Measurements from ENCODE around the gene HOXA11. TPM values are rescaled to one million over a fixed set of nuclear protein-coding genes. Genes with fewer than 3 reads are reported as not detected.

HOXA11 gene
- not detected in 2 replicates for total RNA-seq

DNA sequence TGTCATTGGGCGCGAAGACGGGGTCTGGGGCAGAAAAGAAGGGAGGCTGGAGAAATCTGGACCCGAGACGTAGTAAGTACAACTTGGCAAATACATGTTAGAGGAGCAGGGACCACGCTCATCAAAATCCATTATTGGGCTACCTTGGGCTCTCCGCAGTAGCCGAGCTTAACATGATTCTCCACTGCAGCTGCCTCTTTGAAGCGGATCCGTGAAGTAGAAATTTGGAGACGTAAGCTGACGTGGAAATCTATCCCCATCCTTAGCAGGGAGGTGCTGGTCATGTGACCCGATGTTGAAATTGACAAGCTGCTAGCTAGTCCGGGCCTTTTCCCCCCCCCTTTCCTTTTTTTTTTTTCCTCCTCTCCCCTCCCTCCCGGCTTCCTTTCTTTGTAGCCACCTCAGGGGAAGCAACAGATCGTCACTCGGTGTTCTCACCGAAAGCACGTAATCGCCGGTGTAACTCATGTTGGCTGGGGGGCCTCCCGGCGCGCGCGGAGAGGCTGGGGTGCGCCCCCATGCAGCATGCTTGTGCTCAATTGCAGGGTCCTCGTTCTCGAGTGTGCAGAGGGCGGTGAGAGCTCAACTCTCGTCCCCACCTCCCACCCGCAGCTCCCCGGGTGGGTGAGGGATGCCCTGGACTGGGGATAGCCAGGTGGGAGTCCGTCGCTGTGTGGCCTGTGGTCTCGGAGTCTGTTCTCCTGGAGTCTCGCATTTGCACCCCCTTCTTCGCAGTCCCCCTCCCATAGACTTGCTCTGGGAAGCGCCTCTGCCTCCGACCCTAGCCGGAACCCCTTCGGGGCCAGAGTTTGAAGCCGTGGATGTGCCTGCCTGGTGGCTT lies at the start of gene HOXA11:
Gene HOXA11, minus strand, starts transcription at position 220 of the 841 bp plus-strand sequence. Its CDS starts 88 bp downstream, at position 132.
- intact Hi-C loops (cut with micrococcal nuclease) = loop anchor here (2.0 kb wide), 1 partner anchor 16 kb away; no protein-coding TSS in a partner anchor

DNA sequence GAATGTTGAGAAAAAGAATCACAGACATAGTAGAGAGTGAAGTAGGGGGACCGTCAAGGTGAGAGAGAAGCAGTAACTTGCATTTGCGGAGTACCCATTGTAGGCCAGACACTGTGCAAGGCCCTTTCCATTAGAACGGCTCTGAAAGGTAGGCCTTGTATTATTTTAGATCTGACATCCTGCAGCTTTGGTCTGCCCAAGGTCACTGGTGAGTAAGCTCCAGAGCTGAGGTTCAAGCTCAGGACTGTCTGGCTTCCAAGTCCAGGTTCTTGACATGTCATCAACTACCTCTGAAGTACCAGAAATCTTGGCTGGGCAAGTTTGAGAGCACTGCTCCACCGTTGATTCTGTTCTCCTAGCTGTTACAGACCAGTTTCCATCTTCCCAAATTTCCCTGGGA lies 44.4 kb upstream of the HOXA11 start:
- intact Hi-C loops (cut with micrococcal nuclease) = no loop called here

DNA sequence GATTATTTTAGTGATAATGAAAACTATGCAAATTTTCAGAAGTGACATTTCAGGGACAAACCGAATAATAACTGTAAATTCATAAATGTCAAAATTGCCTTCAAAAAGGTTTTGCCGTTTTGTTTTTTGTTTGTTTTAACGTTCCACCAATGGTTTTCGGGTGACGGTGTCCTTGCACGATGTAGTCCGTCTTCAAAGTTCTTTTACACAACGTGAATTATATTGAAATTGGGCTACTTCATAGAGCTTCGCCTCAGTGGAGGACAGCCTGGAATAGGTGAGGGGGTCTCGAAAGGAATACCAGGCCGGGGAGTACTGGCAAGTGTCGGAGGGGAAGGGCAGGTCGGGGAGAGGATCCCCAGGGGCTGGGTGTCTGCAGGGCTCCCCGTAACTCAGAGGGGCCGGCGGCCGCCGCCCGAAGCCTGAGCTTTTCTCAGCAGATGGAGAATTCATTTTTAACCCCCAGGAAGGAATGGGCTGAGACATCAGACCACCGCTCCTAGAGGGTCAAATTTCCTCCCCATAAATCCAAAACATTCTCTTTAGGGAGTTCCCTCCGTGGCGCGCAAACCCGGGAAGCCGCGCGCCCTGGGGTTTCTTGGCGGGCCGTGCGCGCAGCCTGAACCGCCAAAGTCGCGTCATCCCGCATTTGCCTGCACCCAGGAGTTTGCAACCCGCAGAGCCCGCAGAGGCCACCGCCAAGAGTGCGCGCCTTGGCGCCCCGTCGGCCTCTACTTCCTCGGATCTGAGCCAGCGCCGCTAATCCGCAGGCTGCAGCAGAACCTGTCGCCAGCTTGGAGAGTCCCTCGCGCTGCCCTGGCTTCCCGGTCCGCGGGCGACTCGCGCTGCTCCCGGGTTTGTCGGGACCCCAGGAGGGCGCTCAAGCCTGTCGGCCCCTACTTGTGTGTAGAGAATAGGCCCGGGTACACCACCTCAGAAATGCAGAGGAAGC lies 40.2 kb upstream of the HOXA11 start:
- intact Hi-C loops (cut with micrococcal nuclease) = no loop called here

DNA sequence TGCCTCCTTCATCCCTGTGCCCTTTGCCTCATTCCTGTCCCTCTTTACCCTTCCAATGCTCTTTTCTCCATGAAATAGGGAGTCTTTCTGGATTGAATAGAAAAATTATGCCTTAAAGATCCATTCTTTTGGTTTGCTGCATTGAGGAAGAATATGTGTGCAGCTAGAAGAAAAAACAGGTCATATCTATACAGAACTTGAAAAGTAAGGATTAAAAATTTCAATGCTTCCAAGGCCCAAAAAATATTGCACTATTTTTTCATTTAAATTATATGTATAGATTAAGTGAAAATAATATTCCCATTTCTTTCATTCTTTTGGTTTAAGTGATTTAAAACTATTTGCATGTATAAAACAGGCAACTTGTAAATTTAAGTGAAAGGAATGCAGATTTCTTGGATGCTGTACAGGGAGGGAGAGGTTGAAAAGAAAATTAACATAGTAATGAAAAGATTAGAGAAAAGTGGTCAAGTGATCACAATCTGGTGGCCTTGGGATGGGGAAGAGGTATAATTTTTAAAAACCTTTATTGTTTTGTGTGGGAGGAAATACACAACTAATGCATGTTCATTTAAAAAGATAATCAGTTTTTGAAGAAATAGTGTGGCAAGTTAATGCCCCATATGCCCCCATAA lies 39.0 kb upstream of the HOXA11 start:
- intact Hi-C loops (cut with micrococcal nuclease) = no loop called here

DNA sequence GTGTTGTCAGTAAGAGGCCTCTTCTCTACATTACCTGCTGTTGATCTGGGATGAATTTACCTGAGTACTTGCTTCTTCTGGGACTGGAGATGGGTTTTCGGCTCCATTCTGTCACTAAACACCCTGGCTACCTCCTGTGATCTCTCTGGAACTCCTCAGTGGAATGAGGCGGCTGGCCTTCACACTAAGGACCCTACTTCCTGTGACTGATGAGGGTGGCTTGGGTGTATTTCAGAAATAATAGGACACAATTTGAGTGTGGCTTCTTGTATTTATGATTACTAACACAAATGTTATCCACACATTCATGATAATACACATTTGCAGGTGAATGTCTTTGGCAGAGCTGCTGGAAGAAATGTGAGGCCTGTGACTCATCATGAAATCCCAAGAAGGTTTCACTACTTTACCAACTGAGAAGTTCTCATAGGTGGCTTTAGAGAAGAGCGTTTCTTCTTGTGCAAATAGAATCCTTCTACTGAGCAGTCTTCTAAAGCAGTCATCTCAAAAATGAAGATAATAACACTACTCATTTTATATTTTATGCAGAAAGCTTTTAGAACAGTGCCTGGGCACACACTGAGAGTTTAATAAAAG lies 36.3 kb upstream of the HOXA11 start:
- intact Hi-C loops (cut with micrococcal nuclease) = no loop called here

DNA sequence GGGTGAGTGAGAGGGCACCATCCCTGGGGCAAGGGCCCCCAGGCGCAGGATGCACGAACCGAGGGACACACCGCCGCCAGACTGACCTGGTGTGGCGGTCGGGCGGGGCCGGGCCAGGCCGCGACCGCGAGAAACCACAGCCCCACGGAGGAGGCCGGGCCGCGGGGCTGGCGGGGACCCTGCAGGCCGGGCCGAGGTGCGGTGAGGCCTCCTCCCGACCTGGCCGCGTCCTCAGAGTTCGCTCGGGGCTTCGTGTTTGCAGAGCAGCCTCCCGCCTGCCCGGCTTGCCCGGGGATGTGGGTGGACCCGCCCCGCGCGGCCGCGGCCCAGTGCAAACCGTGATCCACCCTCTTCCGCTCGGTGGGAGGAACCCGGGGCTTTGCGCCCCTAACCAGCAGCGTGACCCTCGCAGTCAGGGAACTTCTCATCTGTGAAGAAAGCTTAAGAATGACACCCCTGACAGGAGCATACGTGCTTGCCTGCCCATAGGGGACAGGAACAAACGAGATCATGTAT lies 35.5 kb upstream of the HOXA11 start:
- intact Hi-C loops (cut with micrococcal nuclease) = no loop called here

DNA sequence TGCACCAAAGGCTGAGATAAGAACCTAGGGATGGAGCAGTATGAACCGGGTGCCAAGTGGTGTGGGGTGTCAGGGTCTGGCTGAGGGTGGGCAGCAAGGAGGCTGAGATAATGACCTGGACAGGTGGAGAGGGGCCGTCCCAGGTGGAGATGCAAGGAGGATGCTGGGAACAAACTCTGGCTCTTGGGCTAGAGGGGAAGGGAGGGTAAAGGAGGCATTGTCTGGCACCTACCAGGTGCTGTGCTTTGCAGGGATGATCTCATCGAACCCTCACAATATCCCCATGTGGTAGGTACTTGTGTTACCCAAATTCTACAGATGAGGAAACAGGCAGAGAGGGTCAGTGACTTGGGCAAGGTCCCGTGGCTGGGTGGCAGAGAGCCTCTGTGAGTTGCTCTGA lies 34.8 kb upstream of the HOXA11 start:
- intact Hi-C loops (cut with micrococcal nuclease) = no loop called here

DNA sequence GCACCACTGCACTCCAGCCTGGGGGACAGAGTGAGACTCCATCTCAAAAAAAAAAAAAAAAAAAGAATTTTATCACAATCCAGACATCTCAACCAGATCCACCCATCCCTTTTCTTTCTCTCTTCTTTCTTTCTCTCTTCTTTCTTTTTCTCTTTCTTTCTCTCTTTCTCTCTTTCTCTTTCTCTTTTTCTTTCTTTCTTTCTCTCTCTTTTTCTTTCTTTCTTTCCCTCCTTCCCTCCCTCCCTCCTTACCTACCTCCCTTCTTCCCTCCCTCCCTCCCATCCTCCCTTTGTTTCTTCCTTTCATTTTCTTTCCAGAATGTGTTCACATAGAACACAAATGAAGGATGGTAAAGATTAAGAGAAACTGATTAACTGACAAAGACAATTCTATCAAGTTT lies 32.9 kb upstream of the HOXA11 start:
- intact Hi-C loops (cut with micrococcal nuclease) = no loop called here

DNA sequence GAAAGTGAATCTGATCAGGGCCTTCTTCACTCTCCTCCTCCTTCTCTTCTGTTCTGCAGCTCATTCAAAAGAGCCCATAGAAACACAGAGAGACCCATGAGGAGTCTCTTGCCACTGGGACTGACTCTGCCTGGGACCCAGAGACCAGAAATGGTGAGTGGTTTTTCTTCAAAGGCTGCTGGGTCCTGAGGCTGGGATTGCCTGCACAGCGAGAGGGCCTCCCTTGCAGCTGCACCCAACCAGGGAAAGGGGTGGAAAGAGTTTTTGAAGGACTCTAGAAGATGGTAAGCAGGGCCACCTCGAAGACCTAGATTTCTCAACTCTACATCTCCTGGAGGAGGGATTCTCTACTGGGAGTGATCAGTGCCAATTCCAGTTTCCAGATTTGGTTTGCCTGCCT lies 30.3 kb upstream of the HOXA11 start:
- intact Hi-C loops (cut with micrococcal nuclease) = no loop called here

DNA sequence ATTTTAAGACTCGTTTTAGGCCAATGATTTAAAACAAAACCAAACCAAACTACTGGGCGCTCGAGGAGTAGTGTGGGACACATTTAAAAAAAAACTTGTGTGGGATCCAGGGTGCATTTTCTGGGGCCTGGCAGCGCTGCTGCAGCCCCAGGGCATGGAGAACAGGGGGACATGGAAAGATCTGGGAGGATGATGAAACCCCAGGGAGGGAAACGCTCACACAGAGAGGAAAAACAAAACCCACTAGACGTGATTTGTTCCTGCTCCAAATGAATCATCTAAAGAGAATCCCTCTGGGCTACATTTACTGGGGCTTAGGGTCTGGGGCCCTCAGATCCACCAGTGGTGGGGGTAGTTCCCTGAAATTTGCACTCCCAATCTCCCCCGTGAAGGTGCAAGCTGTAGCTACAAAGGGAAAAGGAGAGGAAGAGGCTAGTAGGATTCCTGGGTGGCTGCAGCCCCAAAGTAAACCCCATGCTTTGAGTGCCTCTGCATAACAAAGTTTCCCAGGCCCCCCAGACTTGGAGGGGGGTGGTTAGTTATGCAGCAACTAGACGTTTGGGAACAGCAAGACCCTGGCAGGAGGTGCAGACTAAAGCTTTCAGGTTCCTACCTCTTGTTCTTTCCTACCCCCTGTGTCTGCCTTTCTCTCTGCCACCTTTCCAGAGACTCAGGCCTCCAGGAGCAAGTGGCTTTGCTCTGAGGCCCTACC lies 29.4 kb upstream of the HOXA11 start:
- intact Hi-C loops (cut with micrococcal nuclease) = no loop called here

DNA sequence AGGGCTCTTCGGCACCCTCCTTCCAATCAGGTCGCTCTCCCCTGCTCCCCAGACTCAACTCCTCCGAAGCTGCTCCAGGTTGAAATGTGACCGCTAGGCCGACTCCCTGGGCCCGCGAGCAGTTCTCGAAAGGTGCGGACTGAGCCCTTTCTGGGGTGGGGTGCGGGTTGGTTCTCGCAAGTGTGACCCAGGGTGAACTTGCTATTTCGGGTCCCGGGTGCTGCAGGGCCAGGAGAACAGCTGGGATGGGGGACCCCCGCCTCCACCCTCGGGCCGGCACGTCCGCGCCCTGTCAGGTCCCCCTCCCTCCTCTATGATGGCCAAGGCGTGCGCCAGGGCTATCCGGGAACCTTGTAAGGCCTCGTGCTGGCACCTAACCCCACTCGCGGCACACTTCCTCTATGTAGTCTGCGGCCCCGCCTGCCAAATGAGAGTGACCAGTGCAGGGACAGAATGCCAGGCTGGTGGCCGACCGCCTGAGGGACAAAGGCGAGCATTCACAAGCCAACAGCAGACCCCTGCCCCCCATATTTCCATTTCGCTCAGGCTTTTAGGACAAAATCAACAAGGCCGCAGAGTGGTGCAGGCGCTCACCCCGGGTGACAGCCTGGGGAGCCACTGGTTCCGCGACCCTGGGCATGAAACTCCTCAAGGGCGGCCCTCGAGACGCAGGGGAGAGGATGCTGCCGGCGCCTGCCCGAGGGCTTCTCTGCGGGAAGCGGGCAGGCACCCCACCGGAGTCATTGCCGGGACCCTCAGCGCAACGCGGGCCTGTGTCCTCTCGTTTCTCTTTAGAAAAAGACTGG lies 28.6 kb upstream of the HOXA11 start:
- intact Hi-C loops (cut with micrococcal nuclease) = no loop called here

DNA sequence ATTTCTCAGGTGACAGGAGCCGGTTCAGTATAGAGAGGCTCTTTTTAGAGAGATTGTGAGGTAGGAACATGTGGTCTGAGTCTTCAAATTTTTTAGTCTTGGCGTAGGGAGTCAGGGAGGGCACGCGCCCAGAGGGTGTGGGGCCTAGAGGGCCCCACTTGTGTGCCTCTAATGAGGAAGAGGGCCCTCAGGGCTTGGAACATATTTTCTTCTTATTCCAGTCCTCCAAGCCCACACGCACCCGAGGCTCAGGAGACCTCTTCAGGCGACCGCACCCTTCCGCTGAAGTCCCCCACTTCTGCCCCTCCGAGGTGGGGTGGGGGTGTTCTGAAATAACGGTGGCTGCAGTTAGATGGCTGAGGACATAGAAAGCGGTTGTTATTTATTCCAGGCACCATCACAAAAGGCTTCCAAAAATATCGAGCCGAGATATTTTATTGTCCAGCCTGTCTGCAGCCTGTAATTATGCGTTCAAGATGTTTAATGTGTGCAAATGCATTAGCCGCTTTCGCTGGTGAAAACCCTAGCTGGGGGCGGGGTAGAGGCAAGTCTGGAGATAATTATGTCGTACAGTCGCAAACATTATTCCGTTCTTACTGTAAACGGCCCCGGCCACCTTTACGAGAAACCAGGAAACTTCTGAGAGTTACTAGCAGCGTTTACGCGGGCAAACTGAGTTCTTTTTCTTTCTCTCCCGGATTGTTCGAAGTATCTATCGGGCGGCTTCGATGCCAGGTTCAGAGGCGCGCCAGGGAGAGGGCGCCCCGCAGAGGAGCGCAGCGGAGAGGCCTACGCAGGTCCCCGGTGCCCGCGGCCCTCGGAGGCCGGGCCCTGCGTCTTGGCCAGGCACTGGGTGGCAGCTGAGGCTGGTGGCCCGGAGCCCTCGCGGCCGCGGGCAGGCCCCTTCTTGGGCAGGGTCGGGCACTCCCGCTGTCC lies 27.7 kb upstream of the HOXA11 start:
- intact Hi-C loops (cut with micrococcal nuclease) = no loop called here

DNA sequence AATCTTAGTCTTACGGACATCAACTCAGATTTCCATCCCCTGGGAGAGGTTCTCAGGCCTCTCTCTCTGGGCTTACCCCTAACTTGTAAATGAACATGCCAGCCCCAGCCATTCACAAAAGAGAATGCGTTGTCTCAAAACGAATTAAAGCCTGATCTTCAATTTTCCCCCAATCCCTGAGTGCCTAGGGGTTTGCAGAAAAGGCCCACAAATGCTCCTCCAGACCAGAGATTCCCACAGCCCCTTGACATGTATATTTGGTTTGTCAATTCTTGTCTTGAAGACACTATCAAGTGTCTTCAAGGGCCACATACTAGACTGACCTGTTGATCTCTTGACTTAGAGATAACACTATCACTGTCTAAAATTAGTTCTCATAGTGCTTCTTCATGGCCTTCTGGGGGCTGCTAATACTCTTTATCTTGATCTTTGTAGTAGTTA lies 26.8 kb upstream of the HOXA11 start:
- intact Hi-C loops (cut with micrococcal nuclease) = no loop called here

DNA sequence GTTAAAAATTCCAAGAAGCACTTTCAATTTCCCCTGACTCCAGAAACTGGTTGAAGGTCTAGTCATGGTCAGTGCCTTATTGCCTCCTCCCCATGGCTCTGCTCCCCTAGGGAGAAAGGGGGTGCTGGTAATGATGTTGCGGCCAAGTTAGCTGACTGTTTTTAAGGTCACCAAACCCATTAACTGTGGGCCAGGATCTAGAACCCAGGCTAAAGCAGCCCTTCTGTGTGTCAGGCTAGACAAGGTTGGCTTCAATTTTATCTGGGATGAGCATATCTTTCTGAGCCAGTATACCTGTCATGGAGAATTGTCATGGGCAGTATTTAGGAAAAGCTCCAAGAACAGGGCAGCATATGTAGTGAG lies 26.0 kb upstream of the HOXA11 start:
- intact Hi-C loops (cut with micrococcal nuclease) = no loop called here

DNA sequence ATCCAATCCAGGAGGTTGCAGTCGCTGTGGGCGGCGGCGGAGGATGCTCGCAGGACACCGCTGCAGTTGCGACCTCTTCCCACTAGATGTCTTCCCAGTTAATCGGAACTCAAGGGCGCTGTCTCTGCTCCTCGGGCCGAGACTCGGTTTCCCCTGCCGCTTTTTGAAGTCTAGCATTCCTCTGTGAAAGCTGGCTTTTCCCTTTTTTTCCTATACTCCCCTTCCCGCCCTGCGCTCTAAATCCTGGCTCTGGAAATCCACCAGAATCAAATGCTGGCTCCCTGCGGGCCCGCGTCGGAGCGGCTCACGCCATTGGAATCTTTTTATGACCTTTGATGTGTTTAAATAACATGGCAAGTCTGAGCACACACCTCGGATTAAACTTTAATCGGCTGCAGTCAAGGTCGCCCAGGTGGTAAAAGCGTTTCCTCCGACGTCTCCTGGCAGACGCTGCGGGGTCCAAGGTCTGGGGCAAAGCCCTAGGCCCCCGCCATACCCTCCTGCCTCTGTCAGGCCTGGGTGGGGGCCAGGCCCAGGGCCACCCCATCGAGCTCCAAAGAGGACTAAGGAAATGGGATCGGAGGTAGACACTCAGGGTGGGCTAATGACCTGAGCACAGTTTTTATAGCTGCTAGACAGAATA lies 25.5 kb upstream of the HOXA11 start:
- intact Hi-C loops (cut with micrococcal nuclease) = loop anchor here (1.0 kb wide), 3 partner anchors 366 to 810 kb away; no protein-coding TSS in a partner anchor

DNA sequence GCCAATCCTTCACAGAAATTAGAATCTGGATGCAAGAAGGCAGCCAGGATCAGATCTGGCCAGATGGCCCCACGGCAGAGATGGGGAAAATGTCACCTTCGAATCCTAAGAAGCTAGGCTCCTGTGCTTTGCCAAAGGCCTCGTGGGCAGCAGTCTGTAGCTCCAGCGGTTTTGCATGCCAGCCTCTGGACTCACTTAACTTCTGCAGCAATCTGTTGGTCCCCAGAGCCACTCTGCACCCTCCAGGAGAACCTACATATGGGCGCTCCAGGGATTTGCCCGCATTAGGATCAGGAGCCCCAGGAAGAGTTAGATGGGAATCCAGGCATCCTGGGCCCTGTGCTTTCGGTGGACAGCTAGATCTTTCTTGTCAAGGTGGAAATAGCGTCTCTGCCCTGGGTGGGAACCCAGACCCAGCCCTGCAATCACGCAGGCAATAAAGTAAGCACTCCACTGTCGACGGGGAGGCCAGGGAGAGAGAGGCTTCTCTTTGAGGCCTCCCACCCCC lies 25.0 kb upstream of the HOXA11 start:
- intact Hi-C loops (cut with micrococcal nuclease) = loop anchor here (1.0 kb wide), 3 partner anchors 366 to 810 kb away; no protein-coding TSS in a partner anchor

DNA sequence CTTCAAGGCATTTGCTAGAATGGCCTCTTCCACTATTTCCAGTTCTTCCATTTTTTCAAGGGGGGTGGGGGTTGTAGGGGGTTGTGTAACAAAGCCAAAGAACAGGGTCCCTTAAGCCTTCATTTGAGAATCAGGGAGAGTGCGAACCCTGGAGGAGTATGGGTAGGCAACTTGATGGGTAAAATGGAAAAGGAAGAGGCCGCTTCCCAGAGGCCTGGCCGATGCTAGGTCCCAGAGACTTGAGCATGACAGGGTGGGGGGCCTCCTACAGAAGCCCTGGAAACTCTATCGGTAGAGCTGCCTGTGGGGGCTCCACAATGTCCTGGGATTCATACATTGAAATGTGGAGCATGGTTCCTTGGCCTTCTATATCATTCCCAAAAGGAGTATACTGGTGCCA lies 24.0 kb upstream of the HOXA11 start:
- intact Hi-C loops (cut with micrococcal nuclease) = no loop called here
